ENCODE results near the gene FOXQ1. TPM values are rescaled to one million over a fixed set of nuclear protein-coding genes. Genes with fewer than 3 reads are reported as not detected.
A peak's percentile ranks its signal among the peaks of the same experiment; 100 is the strongest.

FOXQ1 gene
- total RNA-seq, 1 donor from 2014 or later = 2.0 TPM

GRCh38 chr6:1297746-1298145 lies 14.2 kb upstream of the FOXQ1 start:
- Mint-ChIP-seq H3K27me3 (peaks cover 19% of the 10 kb centered on the region), H3K4me1 (ENCODE audit: low read depth) (peaks cover 2% of the 10 kb centered on the region)

DNA sequence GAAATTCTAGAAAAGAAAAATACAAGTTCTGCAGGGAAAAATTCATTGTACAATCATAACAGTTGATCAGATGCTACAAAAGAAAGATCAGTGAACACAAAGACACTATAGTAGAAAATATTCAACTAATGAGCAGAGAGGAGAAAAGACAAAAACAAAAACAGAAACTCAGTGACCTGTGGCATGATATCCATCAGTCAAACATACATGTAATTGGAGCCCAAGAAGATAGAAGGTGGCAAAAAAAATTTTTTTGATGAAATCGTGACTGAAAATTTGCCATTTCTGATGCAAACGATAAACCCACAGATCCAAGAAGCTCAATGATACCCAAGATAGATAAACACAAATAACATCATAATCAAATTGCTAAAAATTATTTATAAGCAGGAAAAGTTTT lies 13.1 kb upstream of the FOXQ1 start:
- H3K4me3 Mint-ChIP-seq (ENCODE audit: low read depth) = no peak overlapping the region
- TF ChIP-seq, protein P1, sequence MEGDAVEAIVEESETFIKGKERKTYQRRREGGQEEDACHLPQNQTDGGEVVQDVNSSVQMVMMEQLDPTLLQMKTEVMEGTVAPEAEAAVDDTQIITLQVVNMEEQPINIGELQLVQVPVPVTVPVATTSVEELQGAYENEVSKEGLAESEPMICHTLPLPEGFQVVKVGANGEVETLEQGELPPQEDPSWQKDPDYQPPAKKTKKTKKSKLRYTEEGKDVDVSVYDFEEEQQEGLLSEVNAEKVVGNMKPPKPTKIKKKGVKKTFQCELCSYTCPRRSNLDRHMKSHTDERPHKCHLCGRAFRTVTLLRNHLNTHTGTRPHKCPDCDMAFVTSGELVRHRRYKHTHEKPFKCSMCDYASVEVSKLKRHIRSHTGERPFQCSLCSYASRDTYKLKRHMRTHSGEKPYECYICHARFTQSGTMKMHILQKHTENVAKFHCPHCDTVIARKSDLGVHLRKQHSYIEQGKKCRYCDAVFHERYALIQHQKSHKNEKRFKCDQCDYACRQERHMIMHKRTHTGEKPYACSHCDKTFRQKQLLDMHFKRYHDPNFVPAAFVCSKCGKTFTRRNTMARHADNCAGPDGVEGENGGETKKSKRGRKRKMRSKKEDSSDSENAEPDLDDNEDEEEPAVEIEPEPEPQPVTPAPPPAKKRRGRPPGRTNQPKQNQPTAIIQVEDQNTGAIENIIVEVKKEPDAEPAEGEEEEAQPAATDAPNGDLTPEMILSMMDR (IDR thresholded peaks at IDR 0.05; ENCODE audit: unreplicated experiment) = no peak
- H3K27me3 Mint-ChIP-seq = peaks cover 16% of the 10 kb centered on the region
- H3K36me3 Mint-ChIP-seq (ENCODE audit: insufficient read depth) = no peaks in the 10 kb centered on the region
- H3K4me1 Mint-ChIP-seq (ENCODE audit: low read depth) = peaks cover 2% of the 10 kb centered on the region
- peaks cover 15% of the 10 kb centered on the region for H3K9me3 Mint-ChIP-seq (ENCODE audit: low read depth)
- no peak overlapping the region for H3K27ac Mint-ChIP-seq
- no peak for DNase-seq (ENCODE audit: low spot score, unreplicated experiment)

More at GRCh38 chr6:1297746-1298145, 14.2 kb upstream of the FOXQ1 start:
- TF ChIP-seq, protein P1 (IDR thresholded peaks at IDR 0.05; ENCODE audit: unreplicated experiment) = no peak
- peaks cover 18% of the 10 kb centered on the region for H3K9me3 Mint-ChIP-seq (ENCODE audit: low read depth)
- no peak for DNase-seq (ENCODE audit: low spot score, unreplicated experiment)
- no peaks in the 10 kb centered on the region for H3K36me3 Mint-ChIP-seq (ENCODE audit: insufficient read depth)
- H3K27ac Mint-ChIP-seq = no peak overlapping the region
- H3K4me3 Mint-ChIP-seq (ENCODE audit: low read depth) = no peak overlapping the region

GRCh38 chr6:1306133-1306532 lies 5.8 kb upstream of the FOXQ1 start:
- Mint-ChIP-seq H3K4me3 (ENCODE audit: low read depth) (no peak overlapping the region), H3K36me3 (ENCODE audit: insufficient read depth) (no peaks in the 10 kb centered on the region), H3K27ac (no peak overlapping the region), H3K27me3 (peaks cover 55% of the 10 kb centered on the region), H3K9me3 (ENCODE audit: low read depth) (peaks cover 21% of the 10 kb centered on the region), H3K4me1 (ENCODE audit: low read depth) (peaks cover 5% of the 10 kb centered on the region)
- TF ChIP-seq, protein P1 (IDR thresholded peaks at IDR 0.05; ENCODE audit: unreplicated experiment) = no peak
- DNase-seq (ENCODE audit: low spot score, unreplicated experiment) = no peak

DNA sequence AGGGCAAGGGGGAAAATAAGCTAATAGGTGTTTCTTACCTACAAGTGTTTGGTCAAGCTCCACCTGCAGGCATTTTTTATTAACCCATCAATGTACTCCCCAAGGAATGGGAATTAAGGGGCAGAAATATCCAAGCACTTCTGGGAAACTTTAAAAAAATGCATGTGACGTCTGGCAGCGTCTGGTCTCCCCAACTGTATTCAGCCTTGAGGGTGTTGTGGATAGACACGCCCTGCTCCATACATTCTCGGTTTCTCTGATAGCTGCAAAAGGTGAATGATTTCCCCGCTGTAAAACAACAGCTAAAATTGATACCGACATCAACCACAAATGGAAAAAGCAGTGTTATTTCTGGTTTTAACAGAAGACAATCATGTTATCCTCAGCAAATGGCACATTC lies 2.5 kb upstream of the FOXQ1 start:
- no peak overlapping the region for H3K27ac Mint-ChIP-seq
- no peaks in the 10 kb centered on the region for H3K36me3 Mint-ChIP-seq (ENCODE audit: insufficient read depth)
- TF ChIP-seq, protein P1 (IDR thresholded peaks at IDR 0.05; ENCODE audit: unreplicated experiment) = no peak
- H3K4me1 Mint-ChIP-seq (ENCODE audit: low read depth) = peaks cover 12% of the 10 kb centered on the region
- H3K27me3 Mint-ChIP-seq = peaks cover 66% of the 10 kb centered on the region
- DNase-seq (ENCODE audit: low spot score, unreplicated experiment) = no peak
- H3K9me3 Mint-ChIP-seq (ENCODE audit: low read depth) = peaks cover 7% of the 10 kb centered on the region
- no peak overlapping the region for H3K4me3 Mint-ChIP-seq (ENCODE audit: low read depth)

- no peaks in the 10 kb centered on the region for H3K36me3 Mint-ChIP-seq (ENCODE audit: insufficient read depth)
- peak overlapping the region; percentile 90 for H3K27ac Mint-ChIP-seq
- H3K4me1 Mint-ChIP-seq (ENCODE audit: low read depth) = peaks cover 12% of the 10 kb centered on the region
- TF ChIP-seq, protein P1 (IDR thresholded peaks at IDR 0.05; ENCODE audit: unreplicated experiment) = no peak
- DNase-seq (ENCODE audit: low spot score, unreplicated experiment) = no peak
- H3K27me3 Mint-ChIP-seq = peaks cover 75% of the 10 kb centered on the region
- H3K9me3 Mint-ChIP-seq (ENCODE audit: low read depth) = peaks cover 3% of the 10 kb centered on the region
- H3K4me3 Mint-ChIP-seq (ENCODE audit: low read depth) = peak overlapping the region; percentile 78
Measured at GRCh38 chr6:1310628-1311399, 1.1 kb upstream of the FOXQ1 start.
